OCI-LY1 (cell line): Measurements from ENCODE around the gene CD300C.

Experiments used
- H2AFZ ChIP-seq: fragments of 200-600 bp; sonication (generic), shearing (Covaris generic); 2 replicates; pipeline ENCODE4 v1.6.0; 2014; ENCODE audit warnings: antibody characterized with exemption, mild to moderate bottlenecking, low read length
- H3F3A ChIP-seq: fragments of 200-600 bp; sonication (generic), shearing (Covaris generic); 2 replicates; pipeline ENCODE4 v1.6.0; 2014; ENCODE audit warnings: mild to moderate bottlenecking, antibody characterized with exemption, low read length, moderate library complexity; ENCODE audit not compliant: insufficient read depth
- H3K27ac ChIP-seq: fragments of 200-600 bp; sonication (generic); 2 replicates; pipeline ENCODE4 v1.5.1; 2014; ENCODE audit warnings: low read length, mixed run types, mild to moderate bottlenecking, low read depth; ENCODE audit not compliant: poor library complexity, severe bottlenecking
- H3K27me3 ChIP-seq: fragments of 200-600 bp; sonication (generic); 2 replicates; pipeline ENCODE4 v1.6.0; 2014; ENCODE audit warnings: antibody characterized with exemption, mild to moderate bottlenecking, low read length, moderate library complexity; ENCODE audit not compliant: insufficient read depth
- H3K36me3 ChIP-seq: fragments of 200-600 bp; sonication (generic); 2 replicates; pipeline ENCODE4 v1.6.1; 2014; ENCODE audit warnings: mild to moderate bottlenecking, antibody characterized with exemption, low read length, moderate library complexity, mixed read lengths; ENCODE audit not compliant: insufficient read depth
- H3K4me1 ChIP-seq: fragments of 200-600 bp; sonication (generic); 2 replicates; pipeline ENCODE4 v1.5.1; 2014; ENCODE audit warnings: mild to moderate bottlenecking, low read length, moderate library complexity; ENCODE audit not compliant: insufficient read depth, severe bottlenecking
- H3K4me2 ChIP-seq: fragments of 200-600 bp; sonication (generic), shearing (Covaris generic); 2 replicates; pipeline ENCODE4 v1.6.1; 2014; ENCODE audit warnings: low read length
- H3K4me3 ChIP-seq: fragments of 200-600 bp; sonication (generic); 2 replicates; pipeline ENCODE4 v1.5.1; 2014; ENCODE audit warnings: low read length, low read depth, mild to moderate bottlenecking, mixed read lengths; ENCODE audit not compliant: poor library complexity, severe bottlenecking
- H3K79me2 ChIP-seq: fragments of 200-600 bp; shearing (Covaris generic); 2 replicates; pipeline ENCODE4 v1.6.1; 2016; ENCODE audit warnings: mixed run types, low read length, mixed read lengths; ENCODE audit not compliant: insufficient read depth
- H3K9ac ChIP-seq: fragments of 200-600 bp; sonication (generic), shearing (Covaris generic); 2 replicates; pipeline ENCODE4 v1.6.1; 2014; ENCODE audit warnings: mild to moderate bottlenecking, low read length, mixed read lengths
- H3K9me2 ChIP-seq: fragments of 200-600 bp; sonication (generic), shearing (Covaris generic); 2 replicates; pipeline ENCODE4 v1.6.1; 2014; ENCODE audit warnings: low read depth, mild to moderate bottlenecking, low read length, mixed read lengths
- H3K9me3 ChIP-seq: fragments of 200-600 bp; shearing (Covaris generic); 2 replicates; pipeline ENCODE4 v1.6.1; 2014; ENCODE audit warnings: low read length, mixed read lengths
- H4K20me1 ChIP-seq: fragments of 200-600 bp; sonication (generic), shearing (Covaris generic); 2 replicates; pipeline ENCODE4 v1.6.0; 2016; ENCODE audit warnings: mild to moderate bottlenecking, low read length; ENCODE audit not compliant: insufficient read depth
- EZH2 ChIP-seq: fragments of 200-600 bp; sonication (generic), shearing (Covaris generic); IDR thresholded peaks from 2 replicates; pipeline ENCODE4 v1.8.0; 2017; ENCODE audit warnings: borderline replicate concordance, mixed run types, mild to moderate bottlenecking, antibody characterized with exemption, low read length, moderate library complexity, mixed read lengths
- TF ChIP-seq, protein P1 (sequence below): fragments of 200-600 bp; sonication (generic), shearing (Covaris generic); IDR thresholded peaks from 2 replicates; pipeline ENCODE4 v1.5.1; 2017; ENCODE audit warnings: mild to moderate bottlenecking, antibody characterized with exemption, low read length, moderate library complexity, mixed read lengths

Gene CD300C

DNA sequence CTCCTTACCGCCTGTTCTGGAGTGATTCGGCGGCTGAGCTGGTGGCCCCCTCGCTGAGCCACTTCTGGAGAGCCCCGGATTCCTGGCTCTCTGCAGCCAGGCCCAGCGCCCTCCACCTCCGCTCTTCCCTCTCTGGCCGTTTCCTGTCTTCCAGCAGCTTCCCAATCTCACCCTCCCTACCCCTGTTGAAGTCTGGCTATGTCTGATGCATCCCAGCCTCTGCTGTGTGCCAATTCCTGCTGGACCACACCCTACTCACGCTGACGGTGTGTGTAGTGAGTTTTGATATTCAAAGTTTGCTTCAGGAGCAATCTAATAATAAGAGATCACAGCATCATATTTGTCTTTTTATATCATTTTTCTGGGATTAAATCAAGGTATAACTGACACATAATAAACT, 36.7 kb upstream of the CD300C start:
- no peaks in the 10 kb centered on the region for H3K4me1 ChIP-seq
- no peaks in the 10 kb centered on the region for H3K36me3 ChIP-seq
- no peak overlapping the region for H3K27ac ChIP-seq
- no peak overlapping the region for H3K4me2 ChIP-seq
- TF ChIP-seq EZH2, result no peak
- TF ChIP-seq, protein P1, sequence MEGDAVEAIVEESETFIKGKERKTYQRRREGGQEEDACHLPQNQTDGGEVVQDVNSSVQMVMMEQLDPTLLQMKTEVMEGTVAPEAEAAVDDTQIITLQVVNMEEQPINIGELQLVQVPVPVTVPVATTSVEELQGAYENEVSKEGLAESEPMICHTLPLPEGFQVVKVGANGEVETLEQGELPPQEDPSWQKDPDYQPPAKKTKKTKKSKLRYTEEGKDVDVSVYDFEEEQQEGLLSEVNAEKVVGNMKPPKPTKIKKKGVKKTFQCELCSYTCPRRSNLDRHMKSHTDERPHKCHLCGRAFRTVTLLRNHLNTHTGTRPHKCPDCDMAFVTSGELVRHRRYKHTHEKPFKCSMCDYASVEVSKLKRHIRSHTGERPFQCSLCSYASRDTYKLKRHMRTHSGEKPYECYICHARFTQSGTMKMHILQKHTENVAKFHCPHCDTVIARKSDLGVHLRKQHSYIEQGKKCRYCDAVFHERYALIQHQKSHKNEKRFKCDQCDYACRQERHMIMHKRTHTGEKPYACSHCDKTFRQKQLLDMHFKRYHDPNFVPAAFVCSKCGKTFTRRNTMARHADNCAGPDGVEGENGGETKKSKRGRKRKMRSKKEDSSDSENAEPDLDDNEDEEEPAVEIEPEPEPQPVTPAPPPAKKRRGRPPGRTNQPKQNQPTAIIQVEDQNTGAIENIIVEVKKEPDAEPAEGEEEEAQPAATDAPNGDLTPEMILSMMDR, result no peak
- H3K27me3 ChIP-seq, result 0 out of 2 replicates have a peak, but pooled peaks cover 3% of the 10 kb centered on the region
- H3F3A ChIP-seq, result no peaks in the 10 kb centered on the region
- H3K4me3 ChIP-seq, result no peak overlapping the region
- no peak overlapping the region for H3K9ac ChIP-seq
- no peaks in the 10 kb centered on the region for H4K20me1 ChIP-seq
- H3K9me3 ChIP-seq, result no peaks in the 10 kb centered on the region
- H2AFZ ChIP-seq, result no peak overlapping the region
- H3K9me2 ChIP-seq, result no peaks in the 10 kb centered on the region
- H3K79me2 ChIP-seq, result no peaks in the 10 kb centered on the region

DNA sequence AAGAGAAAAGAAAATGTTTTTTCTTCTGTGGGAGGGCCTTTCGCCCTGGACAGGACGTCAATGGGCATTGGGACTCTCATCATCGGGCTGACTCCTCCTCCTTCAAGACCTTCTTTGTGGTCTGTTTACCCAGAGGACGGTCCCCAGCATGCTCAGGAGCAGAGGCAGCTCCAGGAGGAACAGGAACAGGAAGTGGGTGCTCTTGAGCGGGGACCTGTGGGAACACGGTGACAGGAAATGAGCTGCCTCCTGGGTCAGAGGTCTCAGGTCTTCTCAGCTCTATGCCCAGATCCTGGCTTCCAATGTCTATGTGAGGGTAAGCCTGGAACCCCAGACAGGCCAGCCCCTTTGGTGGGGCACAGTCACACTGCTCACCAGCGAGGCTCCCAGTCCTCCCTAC, 34.0 kb upstream of the CD300C start:
- H3K36me3 ChIP-seq, result no peaks in the 10 kb centered on the region
- H3K27me3 ChIP-seq, result 0 out of 2 replicates have a peak, but pooled peaks cover 3% of the 10 kb centered on the region
- no peak for TF ChIP-seq EZH2
- TF ChIP-seq, protein P1, result no peak
- no peaks in the 10 kb centered on the region for H3K79me2 ChIP-seq
- H3K9ac ChIP-seq, result no peak overlapping the region
- H4K20me1 ChIP-seq, result no peaks in the 10 kb centered on the region
- no peak overlapping the region for H3K4me3 ChIP-seq
- no peaks in the 10 kb centered on the region for H3K9me2 ChIP-seq
- no peaks in the 10 kb centered on the region for H3F3A ChIP-seq
- no peak overlapping the region for H3K4me2 ChIP-seq
- no peaks in the 10 kb centered on the region for H3K4me1 ChIP-seq
- no peak overlapping the region for H2AFZ ChIP-seq
- no peak overlapping the region for H3K27ac ChIP-seq
- no peaks in the 10 kb centered on the region for H3K9me3 ChIP-seq

DNA sequence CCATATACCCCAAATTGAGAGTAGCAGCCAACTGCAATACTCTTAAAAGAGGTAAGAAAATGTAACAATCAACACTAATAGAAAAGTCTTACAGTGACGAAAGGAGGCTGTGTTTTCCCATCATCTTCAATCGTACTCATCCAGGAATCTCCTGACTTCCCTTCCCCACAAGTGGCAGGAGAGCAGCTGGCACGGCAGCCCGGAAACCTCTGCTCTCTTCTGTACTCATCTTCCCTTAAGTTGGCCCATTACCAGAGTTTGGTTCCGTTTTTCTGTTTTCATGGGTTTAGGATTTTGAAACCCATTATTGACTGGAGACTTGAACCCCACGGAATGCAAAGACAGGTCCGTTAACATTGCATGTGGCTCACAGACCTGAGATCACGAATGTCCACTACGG, 33.1 kb upstream of the CD300C start:
- no peaks in the 10 kb centered on the region for H3K36me3 ChIP-seq

More for the DNA sequence above, 33.1 kb upstream of the CD300C start:
- H3K27me3 ChIP-seq, result no peaks in the 10 kb centered on the region
- TF ChIP-seq, protein P1, result no peak
- no peak for TF ChIP-seq EZH2
- no peaks in the 10 kb centered on the region for H3F3A ChIP-seq
- H2AFZ ChIP-seq, result no peak overlapping the region
- H3K9ac ChIP-seq, result no peak overlapping the region
- H3K9me3 ChIP-seq, result no peaks in the 10 kb centered on the region
- H3K9me2 ChIP-seq, result no peaks in the 10 kb centered on the region
- no peak overlapping the region for H3K4me3 ChIP-seq
- no peaks in the 10 kb centered on the region for H3K4me1 ChIP-seq
- no peak overlapping the region for H3K27ac ChIP-seq
- H3K79me2 ChIP-seq, result no peaks in the 10 kb centered on the region
- H3K4me2 ChIP-seq, result no peak overlapping the region
- no peaks in the 10 kb centered on the region for H4K20me1 ChIP-seq
